ENCODE data around the gene USF2.

The USF2 gene

GRCh38 chr19:35297515-35297848 is 28.7 kb downstream of the USF2 start:
- H3K4me2 ChIP-seq = peak overlapping the region in 7 of 11 experiments; percentile 2 to 87 (median 74); a peak in 6 of 22 replicates
- peaks cover 0 to 18% (median 0%) of the 10 kb centered on the region in 11 experiments; a peak in 6 of 22 replicates for H3K27me3 ChIP-seq
- no peak for TF ChIP-seq Cebpa-rat (IDR thresholded peaks at IDR 0.05)
- 0 out of 22 replicates have a peak overlapping the region, but pooled peaks of 1 of the 11 experiments have one; percentile 10 for H3K9ac ChIP-seq
- no peak overlapping the region for H3K4me3 ChIP-seq
- no peaks in the 10 kb centered on the region for H3K36me3 ChIP-seq
- H3K27ac ChIP-seq = peak overlapping the region in 3 of 11 experiments; percentile 5 to 51 (median 31); a peak in 1 of 22 replicates
- no peaks in the 10 kb centered on the region for H3K9me3 ChIP-seq (replicated peaks in 1 of 11)
- H4K20me1 ChIP-seq = no peaks in the 10 kb centered on the region
- H3K4me1 ChIP-seq = peaks cover 15 to 64% (median 49%) of the 10 kb centered on the region in 10 experiments

- TF ChIP-seq Cebpa-rat (IDR thresholded peaks at IDR 0.05) = no peak
- no peak overlapping the region for H3K9ac ChIP-seq
- peak overlapping the region in 5 of 11 experiments; percentile 5 to 87 (median 74); a peak in 4 of 22 replicates for H3K4me2 ChIP-seq
- peaks cover 15 to 64% (median 47%) of the 10 kb centered on the region in 10 experiments for H3K4me1 ChIP-seq
- no peaks in the 10 kb centered on the region for H4K20me1 ChIP-seq
- no peak overlapping the region for H3K4me3 ChIP-seq
- H3K9me3 ChIP-seq (replicated peaks in 1 of 11) = no peaks in the 10 kb centered on the region
- no peaks in the 10 kb centered on the region for H3K36me3 ChIP-seq
- H3K27me3 ChIP-seq = peaks cover 0 to 17% (median 0%) of the 10 kb centered on the region in 11 experiments; a peak in 6 of 22 replicates
- 0 out of 22 replicates have a peak overlapping the region, but pooled peaks of 1 of the 11 experiments have one; percentile 0 for H3K27ac ChIP-seq
Observed at GRCh38 chr19:35297922-35298321, 29.2 kb downstream of the USF2 start.

GRCh38 chr19:35298561-35298972 is 29.8 kb downstream of the USF2 start:
- Histone ChIP-seq H3K27me3 (peaks cover 0 to 17% (median 0%) of the 10 kb centered on the region in 11 experiments; a peak in 6 of 22 replicates), H3K4me3 (no peak overlapping the region), H3K36me3 (no peaks in the 10 kb centered on the region), H3K27ac (0 out of 22 replicates have a peak overlapping the region, but pooled peaks of 1 of the 11 experiments have one; percentile 0), H3K4me1 (peaks cover 21 to 64% (median 50%) of the 10 kb centered on the region in 10 experiments), H3K4me2 (no peak overlapping the region), H3K9me3 (replicated peaks in 1 of 11) (no peaks in the 10 kb centered on the region), H3K9ac (no peak overlapping the region), H4K20me1 (no peaks in the 10 kb centered on the region)
- TF ChIP-seq Cebpa-rat (IDR thresholded peaks at IDR 0.05) = no peak

GRCh38 chr19:35299523-35300338 is 31.0 kb downstream of the USF2 start:
- no peak overlapping the region for H3K9ac ChIP-seq
- H3K4me3 ChIP-seq = no peak overlapping the region
- no peaks in the 10 kb centered on the region for H3K9me3 ChIP-seq (replicated peaks in 1 of 11)
- H3K36me3 ChIP-seq = no peaks in the 10 kb centered on the region
- H3K27me3 ChIP-seq = peaks cover 0 to 17% (median 0%) of the 10 kb centered on the region in 11 experiments; a peak in 6 of 22 replicates
- no peak overlapping the region for H3K27ac ChIP-seq
- TF ChIP-seq Cebpa-rat (IDR thresholded peaks at IDR 0.05) = no peak
- no peak overlapping the region for H3K4me2 ChIP-seq
- peaks cover 28 to 64% (median 59%) of the 10 kb centered on the region in 10 experiments for H3K4me1 ChIP-seq
- H4K20me1 ChIP-seq = no peaks in the 10 kb centered on the region

GRCh38 chr19:35300339-35300649 is 31.5 kb downstream of the USF2 start:
- H3K27me3 ChIP-seq = peaks cover 0 to 15% (median 0%) of the 10 kb centered on the region in 11 experiments; a peak in 6 of 22 replicates
- no peaks in the 10 kb centered on the region for H3K9me3 ChIP-seq (replicated peaks in 1 of 11)
- H3K4me1 ChIP-seq = peaks cover 26 to 64% (median 59%) of the 10 kb centered on the region in 10 experiments
- no peaks in the 10 kb centered on the region for H3K36me3 ChIP-seq
- no peak for TF ChIP-seq Cebpa-rat (IDR thresholded peaks at IDR 0.05)
- no peaks in the 10 kb centered on the region for H4K20me1 ChIP-seq
- H3K27ac ChIP-seq = no peak overlapping the region
- H3K9ac ChIP-seq = no peak overlapping the region
- no peak overlapping the region for H3K4me3 ChIP-seq
- H3K4me2 ChIP-seq = no peak overlapping the region

- no peak overlapping the region for H3K9ac ChIP-seq
- no peak overlapping the region for H3K4me2 ChIP-seq
- H3K36me3 ChIP-seq = no peaks in the 10 kb centered on the region
- no peak overlapping the region for H3K27ac ChIP-seq
- H3K4me3 ChIP-seq = no peak overlapping the region
- H3K4me1 ChIP-seq = peaks cover 30 to 63% (median 57%) of the 10 kb centered on the region in 10 experiments
- no peaks in the 10 kb centered on the region for H3K9me3 ChIP-seq (replicated peaks in 1 of 11)
- TF ChIP-seq Cebpa-rat (IDR thresholded peaks at IDR 0.05) = no peak
- H3K27me3 ChIP-seq = no peaks in the 10 kb centered on the region
- no peaks in the 10 kb centered on the region for H4K20me1 ChIP-seq
Observed at GRCh38 chr19:35301961-35302360, 33.2 kb downstream of the USF2 start.

- no peak for TF ChIP-seq Cebpa-rat (IDR thresholded peaks at IDR 0.05)
- Histone ChIP-seq H3K4me2 (peak overlapping the region in 2 of 11 experiments; percentile 77 to 88; a peak in 1 of 22 replicates), H4K20me1 (no peaks in the 10 kb centered on the region), H3K4me1 (peaks cover 35 to 63% (median 57%) of the 10 kb centered on the region in 10 experiments), H3K36me3 (no peaks in the 10 kb centered on the region), H3K9ac (no peak overlapping the region), H3K9me3 (replicated peaks in 1 of 11) (no peaks in the 10 kb centered on the region), H3K4me3 (no peak overlapping the region), H3K27me3 (no peaks in the 10 kb centered on the region), H3K27ac (no peak overlapping the region)
Observed at GRCh38 chr19:35302446-35302845, 33.7 kb downstream of the USF2 start.

GRCh38 chr19:35303357-35303915 is 34.7 kb downstream of the USF2 start:
- TF ChIP-seq Cebpa-rat (IDR thresholded peaks at IDR 0.05) = no peak
- Histone ChIP-seq H3K4me1 (peaks cover 45 to 67% (median 59%) of the 10 kb centered on the region in 10 experiments), H3K4me2 (peak overlapping the region; percentile 4 to 88 (median 77); a peak in 21 of 22 replicates)

GRCh38 chr19:35304036-35304435 is 35.3 kb downstream of the USF2 start:
- Histone ChIP-seq H3K27ac (peak overlapping the region in 7 of 11 experiments; percentile 1 to 71 (median 41); a peak in 9 of 22 replicates), H3K4me1 (peaks cover 51 to 73% (median 63%) of the 10 kb centered on the region in 10 experiments), H3K27me3 (no peaks in the 10 kb centered on the region), H3K9ac (peak overlapping the region in 4 of 11 experiments; percentile 23 to 54 (median 46); a peak in 8 of 22 replicates), H3K9me3 (replicated peaks in 1 of 11) (no peaks in the 10 kb centered on the region), H3K4me3 (no peak overlapping the region), H3K4me2 (peak overlapping the region; percentile 4 to 88 (median 77); a peak in 21 of 22 replicates), H4K20me1 (no peaks in the 10 kb centered on the region), H3K36me3 (no peaks in the 10 kb centered on the region)
- no peak for TF ChIP-seq Cebpa-rat (IDR thresholded peaks at IDR 0.05)

More at GRCh38 chr19:35303357-35303915, 34.7 kb downstream of the USF2 start:
- Histone ChIP-seq H3K9ac (peak overlapping the region in 4 of 11 experiments; percentile 23 to 54 (median 46); a peak in 4 of 22 replicates), H3K27me3 (no peaks in the 10 kb centered on the region), H3K9me3 (replicated peaks in 1 of 11) (no peaks in the 10 kb centered on the region), H4K20me1 (no peaks in the 10 kb centered on the region), H3K27ac (peak overlapping the region in 4 of 11 experiments; percentile 23 to 56 (median 40); a peak in 4 of 22 replicates), H3K36me3 (no peaks in the 10 kb centered on the region), H3K4me3 (no peak overlapping the region)

Data from BLaER1 treated with 17β-estradiol and CSF1 and Interleukin-3, amounts not matched to agents 10 nM and 100 nM (cell line).